HepG2 (cell line): ENCODE data around the gene DIAPH1. TPM values are rescaled to one million over a fixed set of nuclear protein-coding genes. Genes with fewer than 3 reads are reported as not detected.

ENCODE experiments used
- ATAC-seq: fragments of 200-7000 bp; cut with Tn5 transposase; 3 replicates; pipeline ENCODE4 v1.9.1; 2020; ENCODE audit warnings: mild to moderate bottlenecking, moderate library complexity
- BruUV-seq: library from RNA; stranded (reverse); fragments of 400-500 nt; replicated peaks from 2 replicates; lab custom pipeline; 2021; lab: Mats Ljungman, UMichigan
- CTCF ChIA-PET: fragments of 300-600 bp; formaldehyde crosslinking; extraction: SDS; loops from one replicate; lab custom pipeline; 2021; ENCODE audit warnings: low total read pairs, inconsistent platforms, low intra/inter-chr PET ratio; lab: Yijun Ruan, JAX
- POLR2A ChIA-PET: fragments of 350-600 bp; sonication (Branson Sonifier 250); formaldehyde crosslinking; loops from one replicate; lab custom pipeline; 2020; ENCODE audit warnings: antibody characterized with exemption, inconsistent platforms; lab: Yijun Ruan, JAX
- DNase-seq: peaks from one replicate; pipeline ENCODE4 v3.0.0-alpha.2; 2015; ENCODE audit warnings: low spot score
- FAIRE-seq: peaks from 3 replicates; lab custom pipeline; 2011; peaks lifted over from hg19 to GRCh38; lab: Jason Lieb, UNC
- H2AFZ ChIP-seq: one replicate; pipeline ENCODE4 v1.6.1; 2011; ENCODE audit warnings: low read length, inconsistent platforms
- H3K27ac ChIP-seq: fragments of 300-600 bp; 3 replicates; pipeline ENCODE4 v1.8.0; 2011; ENCODE audit warnings: mixed run types, mild to moderate bottlenecking, mixed read lengths, low read length, inconsistent platforms; ENCODE audit not compliant: insufficient read depth; ENCODE audit errors: extremely low read length
- H3K27me3 ChIP-seq, 2 experiments: fragments of 200-600 bp in 1 of 2; 2 replicates in 1 of 2; 3 replicates in 1 of 2; pipeline versions ENCODE4 v1.6.0 to v1.8.0; 2011; ENCODE audit warnings: low read length in 2 of 2, mild to moderate bottlenecking in 2 of 2, moderate library complexity in 2 of 2, inconsistent platforms in 1 of 2; ENCODE audit not compliant: insufficient read depth in 2 of 2, control insufficient read depth in 1 of 2
- H3K36me3 ChIP-seq, 2 experiments: fragments of 200-600 bp in 1 of 2; replicated peaks in 1 of 2; 2 replicates in 1 of 2; 3 replicates in 1 of 2; pipeline versions ENCODE4 v1.5.1 to v1.8.0; 2011; ENCODE audit warnings: low read length in 2 of 2, inconsistent platforms in 1 of 2; ENCODE audit not compliant: insufficient read depth in 2 of 2, control insufficient read depth in 1 of 2
- H3K4me1 ChIP-seq: 2 replicates; pipeline ENCODE4 v1.5.1; 2012; ENCODE audit warnings: low read length, inconsistent platforms; ENCODE audit not compliant: insufficient read depth
- H3K4me2 ChIP-seq: 2 replicates; pipeline ENCODE4 v1.6.0; 2011; ENCODE audit warnings: low read depth, low read length, inconsistent platforms
- H3K4me3 ChIP-seq, 3 experiments: fragments of 200-600 bp in 1 of 3; sonication (generic), shearing (Covaris generic) in 1 of 3; replicated peaks in 1 of 3; 2 replicates each; pipeline ENCODE4 v1.5.1; 2011 to 2016; ENCODE audit warnings: low read length in 3 of 3, inconsistent platforms in 2 of 3, low read depth in 2 of 3, mild to moderate bottlenecking in 2 of 3, control low read depth in 1 of 3, mixed read lengths in 1 of 3; ENCODE audit not compliant: insufficient read depth in 1 of 3
- H3K79me2 ChIP-seq: one replicate; pipeline ENCODE4 v1.6.1; 2011; ENCODE audit warnings: low read length, inconsistent platforms; ENCODE audit not compliant: insufficient read depth
- H3K9ac ChIP-seq: 2 replicates; pipeline ENCODE4 v1.6.0; 2011; ENCODE audit warnings: mild to moderate bottlenecking, low read depth, low read length, inconsistent platforms; ENCODE audit not compliant: insufficient read depth
- H3K9me3 ChIP-seq: 2 replicates; pipeline ENCODE4 v1.5.1; 2012; ENCODE audit warnings: mild to moderate bottlenecking, low read length
- H4K20me1 ChIP-seq: 2 replicates; pipeline ENCODE4 v1.6.0; 2011; ENCODE audit warnings: inconsistent platforms, mild to moderate bottlenecking, low read length, moderate library complexity; ENCODE audit not compliant: insufficient read depth
- AGO2 ChIP-seq: fragments of 200-400 bp; formaldehyde crosslinking; optimal IDR thresholded peaks from 2 replicates; pipeline ENCODE3; 2017; ENCODE audit warnings: mild to moderate bottlenecking, low read depth, low read length, moderate library complexity
- CTCF ChIP-seq: sonication (generic); formaldehyde crosslinking; IDR thresholded peaks from 2 replicates; pipeline ENCODE4 v1.5.0; 2020; ENCODE audit warnings: mild to moderate bottlenecking, missing genetic modification reagents, moderate library complexity
- PHF20 ChIP-seq: sonication (generic); formaldehyde crosslinking; IDR thresholded peaks from 2 replicates; pipeline ENCODE4 v1.5.0; 2020; ENCODE audit warnings: mild to moderate bottlenecking, missing genetic modification reagents
- RAD21 ChIP-seq: fragments of 450-650 bp; formaldehyde crosslinking; IDR thresholded peaks from 2 replicates; pipeline ENCODE4 v1.5.0; 2020; ENCODE audit warnings: mild to moderate bottlenecking
- RBM39 ChIP-seq: fragments of 200-400 bp; formaldehyde crosslinking; IDR thresholded peaks from one replicate; pipeline ENCODE4 v1.6.1; 2018; ENCODE audit warnings: antibody characterized with exemption, mild to moderate bottlenecking, low read depth, low read length; ENCODE audit not compliant: poor library complexity, severe bottlenecking
- ZNF251 ChIP-seq: sonication (generic); formaldehyde crosslinking; IDR thresholded peaks from 2 replicates; pipeline ENCODE4 v1.9.0; 2021; ENCODE audit warnings: mild to moderate bottlenecking, missing genetic modification reagents
- ZNF574 ChIP-seq: sonication (generic); formaldehyde crosslinking; IDR thresholded peaks from 2 replicates; pipeline ENCODE4 v1.4.0; 2020; ENCODE audit warnings: missing genetic modification reagents
- ZNF891 ChIP-seq: sonication (generic); formaldehyde crosslinking; IDR thresholded peaks from 2 replicates; pipeline ENCODE4 v1.5.0; 2020; ENCODE audit warnings: mild to moderate bottlenecking, missing genetic modification reagents
- WGBS: methylation state at CpG from one replicate; pipeline ENCODE4 v1.1.6; 2017; ENCODE audit warnings: low lambda C conversion rate; 5-methylcytosine and 5-hydroxymethylcytosine counted together
- in situ Hi-C: cut with HindIII; loops from 2 replicates; pipeline ENCODE4 v1.10.0; 2017; ENCODE audit warnings: low pct_unique_long_range_greater_than_20kb; ENCODE audit not compliant: extremely low pct_ligation_motif_present
- intact Hi-C: fragments of 100-400 bp; cut with micrococcal nuclease; formaldehyde crosslinking; loops from one replicate; pipeline ENCODE4 v1.10.0; 2022; ENCODE audit not compliant: unreplicated experiment
- polyA plus RNA-seq, 8 experiments: library from polyadenylated mRNA; depleted of rRNA in 3 of 8; stranded (reverse) in 7 of 8; unstranded in 1 of 8; fragments of >200 nt; fragmentation: Illumina TruSeq in 4 of 8; extraction: Trizol in 4 of 8; gene quantifications; 2 replicates each; pipeline versions ENCODE4 v1.2.1 to v1.2.3, GENCODE V29; 2011 to 2016; ENCODE audit warnings: low read depth in 4 of 8, missing spikeins in 1 of 8, mixed read lengths in 1 of 8; ENCODE audit not compliant: insufficient read depth in 1 of 8
- total RNA-seq, 5 experiments: library from RNA; depleted of rRNA; stranded (reverse); fragments of >200 nt; fragmentation: Illumina TruSeq; extraction: Trizol; gene quantifications; 2 replicates each; pipeline ENCODE4 v1.2.3, GENCODE V29; 2016; ENCODE audit warnings: low read depth in 1 of 5

DIAPH1 gene
- total and polyA plus RNA-seq, 2 of the 13 experiments (the other 11 are each of a cell fraction or from before 2014, with no cell fraction given), result 25.1 to 33.9 TPM

GRCh38 chr5:141512911-141513626 is 105.7 kb downstream of the DIAPH1 start:
- Histone ChIP-seq H2AFZ (no peak overlapping the region), H3K9me3 (no peaks in the 10 kb centered on the region), H3K79me2 (no peaks in the 10 kb centered on the region), H4K20me1 (no peaks in the 10 kb centered on the region), H3K4me1 (peaks cover 6% of the 10 kb centered on the region; the same call in 1 of the 2 replicates), H3K36me3 (peaks cover 10 to 39% of the 10 kb centered on the region in 2 experiments; a peak in 4 of 5 replicates), H3K27me3 (no peaks in the 10 kb centered on the region; a peak in 1 of 5 replicates), H3K4me2 (no peak overlapping the region), H3K4me3 (no peak overlapping the region), H3K9ac (no peak overlapping the region), H3K27ac (no peak overlapping the region)
- intact Hi-C loops, result no loop called here
- WGBS, result 94% methylated on average over 43 of the region's 43 CpGs
- FAIRE-seq, result no peak
- DNase-seq, result no peak
- CTCF ChIA-PET, result interaction anchor here (0.7 to 3.2 kb wide), 4 partner anchors 11 to 279 kb away, joined by 3 to 13 read pairs (median 4); partner anchors contain the start of gene PCDHGB1
- ATAC-seq, result no peak
- no TSS peak for BruUV-seq
- POLR2A ChIA-PET, result no interaction called here
- TF ChIP-seq ZNF574 (CRISPR knock-in tag), result 0 out of 2 replicates have a peak, but pooled peaks have one; percentile 1
- no peak for TF ChIP-seq ZNF251 (CRISPR knock-in tag)
- in situ Hi-C loops, result no loop called here

- no peak overlapping the region for H2AFZ ChIP-seq
- no peak overlapping the region for H3K4me2 ChIP-seq
- no peaks in the 10 kb centered on the region for H3K79me2 ChIP-seq
- peak; percentile 45 for DNase-seq
- no peaks in the 10 kb centered on the region; a peak in 1 of 5 replicates for H3K27me3 ChIP-seq
- no peak overlapping the region for H3K4me3 ChIP-seq
- intact Hi-C loops, result no loop called here
- H3K4me1 ChIP-seq, result peaks cover 6% of the 10 kb centered on the region; the same call in 1 of the 2 replicates
- 81% methylated on average over 28 of the region's 28 CpGs for WGBS
- no peak overlapping the region for H3K27ac ChIP-seq
- in situ Hi-C loops, result no loop called here
- ChIA-PET POLR2A (no interaction called here), CTCF (interaction anchor here (0.7 to 3.2 kb wide), 4 partner anchors 12 to 279 kb away, joined by 3 to 13 read pairs (median 4); partner anchors contain the start of gene PCDHGB1)
- H3K9me3 ChIP-seq, result no peaks in the 10 kb centered on the region
- no peaks in the 10 kb centered on the region for H4K20me1 ChIP-seq
- FAIRE-seq, result peak; percentile 4
- peak; percentile 72 for ATAC-seq
- no peak overlapping the region for H3K9ac ChIP-seq
- peaks cover 9 to 33% of the 10 kb centered on the region in 2 experiments; a peak in 4 of 5 replicates for H3K36me3 ChIP-seq
- BruUV-seq, result no TSS peak
- TF ChIP-seq ZNF891 (CRISPR knock-in tag) (0 out of 2 replicates have a peak, but pooled peaks have one; percentile 28), RAD21 (peak; percentile 56; the same call in 1 of the 2 replicates), RBM39 (peak; percentile 50), PHF20 (CRISPR knock-in tag) (no peak), AGO2 (peak; percentile 71), CTCF (CRISPR knock-in tag) (peak; percentile 82)
These were observed 106.3 kb downstream of the DIAPH1 start for GRCh38 chr5:141512390-141512910.
